Gastrocnemius medialis (tissue), 4 donors: ENCODE data around the gene ACACA.

ENCODE experiments used
- POLR2A ChIP-seq, 2 donors: fragments of 450-650 bp; IDR thresholded peaks; one replicate each; pipeline ENCODE4 v1.6.1; 2017; ENCODE audit warnings: antibody characterized with exemption in 2 of 2, mild to moderate bottlenecking in 2 of 2, moderate library complexity in 2 of 2
- TF ChIP-seq, protein P1 (sequence below), 5 experiments: fragments of 450-650 bp in 3 of 5; fragments of 200-600 bp in 2 of 5; sonication (generic) in 2 of 5; IDR thresholded peaks in 4 of 5; conservative IDR thresholded peaks in 1 of 5; 1 replicate in 4 of 5; 2 replicates in 1 of 5; pipeline ENCODE4 v1.5.1; 2016 to 2019; ENCODE audit warnings: antibody characterized with exemption in 5 of 5, mild to moderate bottlenecking in 3 of 5, moderate library complexity in 3 of 5

DNA sequence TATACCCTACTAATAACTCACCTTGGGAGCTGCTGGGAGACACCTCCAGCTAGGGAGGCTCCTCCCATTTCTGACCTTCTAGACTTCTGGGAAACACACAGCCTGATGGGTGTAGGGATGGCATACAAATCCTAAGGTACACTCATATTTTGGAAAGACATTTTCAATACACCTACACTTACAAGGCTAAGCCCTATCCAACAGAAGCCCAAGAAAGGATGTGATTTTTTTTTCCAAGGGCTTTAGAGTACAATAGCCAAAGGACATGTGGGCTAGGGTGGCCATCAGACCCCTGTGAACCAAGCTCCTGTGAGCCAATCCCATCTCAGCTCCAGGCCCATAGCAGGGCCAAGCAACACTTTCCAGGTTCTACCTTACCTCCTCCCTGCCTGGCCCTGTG, 313.9 kb downstream of the ACACA start:
- TF ChIP-seq, protein P1, sequence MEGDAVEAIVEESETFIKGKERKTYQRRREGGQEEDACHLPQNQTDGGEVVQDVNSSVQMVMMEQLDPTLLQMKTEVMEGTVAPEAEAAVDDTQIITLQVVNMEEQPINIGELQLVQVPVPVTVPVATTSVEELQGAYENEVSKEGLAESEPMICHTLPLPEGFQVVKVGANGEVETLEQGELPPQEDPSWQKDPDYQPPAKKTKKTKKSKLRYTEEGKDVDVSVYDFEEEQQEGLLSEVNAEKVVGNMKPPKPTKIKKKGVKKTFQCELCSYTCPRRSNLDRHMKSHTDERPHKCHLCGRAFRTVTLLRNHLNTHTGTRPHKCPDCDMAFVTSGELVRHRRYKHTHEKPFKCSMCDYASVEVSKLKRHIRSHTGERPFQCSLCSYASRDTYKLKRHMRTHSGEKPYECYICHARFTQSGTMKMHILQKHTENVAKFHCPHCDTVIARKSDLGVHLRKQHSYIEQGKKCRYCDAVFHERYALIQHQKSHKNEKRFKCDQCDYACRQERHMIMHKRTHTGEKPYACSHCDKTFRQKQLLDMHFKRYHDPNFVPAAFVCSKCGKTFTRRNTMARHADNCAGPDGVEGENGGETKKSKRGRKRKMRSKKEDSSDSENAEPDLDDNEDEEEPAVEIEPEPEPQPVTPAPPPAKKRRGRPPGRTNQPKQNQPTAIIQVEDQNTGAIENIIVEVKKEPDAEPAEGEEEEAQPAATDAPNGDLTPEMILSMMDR (IDR thresholded peaks at IDR 0.05 in 4 of 5, conservative IDR thresholded peaks at IDR 0.05 in 1 of 5) = no peak
- TF ChIP-seq POLR2A (IDR thresholded peaks at IDR 0.05) = no peak
